Femur (tissue), 1 donor: ENCODE data around the gene HMCN2.
A peak's percentile ranks its signal among the peaks of the same experiment; 100 is the strongest.

ENCODE experiments used
- DNase-seq: peaks from one replicate; pipeline ENCODE4 v3.0.0-alpha.2; 2017

Gene HMCN2

DNA sequence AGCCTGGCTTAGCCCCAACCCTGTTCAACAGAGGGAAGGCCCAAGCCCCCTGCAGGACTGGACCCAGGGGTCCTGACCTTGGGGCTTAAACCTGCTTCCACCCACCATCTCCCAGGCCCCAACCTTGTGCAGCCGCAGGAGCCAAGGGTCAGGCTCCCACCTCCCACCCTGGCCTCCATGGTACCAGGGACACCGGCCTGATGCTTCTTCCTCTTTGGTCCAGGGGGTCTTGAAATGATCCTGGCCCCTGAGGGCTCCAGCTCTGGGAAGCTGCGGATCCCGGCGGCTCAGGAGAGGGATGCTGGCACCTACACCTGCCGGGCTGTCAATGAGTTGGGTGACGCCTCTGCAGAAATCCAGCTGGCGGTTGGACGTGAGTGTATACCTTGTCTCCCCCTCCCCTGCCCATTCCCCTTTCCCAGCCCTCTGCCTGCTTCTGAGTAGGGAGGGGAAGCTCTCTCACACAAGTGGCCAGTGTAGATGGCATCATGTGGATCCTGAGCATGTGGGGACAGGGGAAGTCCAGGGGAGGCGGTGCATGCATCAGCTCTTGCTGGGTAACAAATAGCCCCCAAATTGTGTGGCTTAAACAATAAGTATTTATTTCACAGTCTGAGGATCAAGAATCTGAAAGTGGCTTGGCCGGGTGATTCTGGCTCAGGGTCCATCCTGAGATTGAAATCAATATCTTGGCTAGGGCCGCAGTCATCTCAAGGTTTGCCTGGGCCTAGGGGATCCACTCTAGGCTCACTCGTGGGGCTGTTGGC, 44.3 kb downstream of the HMCN2 start:
- no peak for DNase-seq

DNA sequence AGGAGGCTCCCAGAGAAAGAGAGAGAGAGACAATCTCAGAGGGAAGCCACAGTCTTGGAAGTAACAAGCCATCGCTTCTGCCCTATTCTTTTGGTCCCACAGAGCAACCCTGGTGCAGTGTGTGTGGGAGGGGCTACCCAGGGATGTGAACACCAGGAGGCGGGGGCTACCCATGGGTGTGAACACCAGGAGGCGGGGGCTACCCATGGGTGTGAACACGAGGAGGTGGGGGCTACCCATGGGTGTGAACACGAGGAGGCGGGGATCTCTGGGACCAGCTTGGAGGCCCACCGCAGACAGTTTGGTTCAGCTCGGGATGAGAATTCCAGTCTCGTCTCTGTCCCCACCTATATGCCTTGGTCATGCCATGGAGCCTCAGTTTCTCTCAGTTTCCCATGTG, 44.9 kb downstream of the HMCN2 start:
- DNase-seq = no peak

DNA sequence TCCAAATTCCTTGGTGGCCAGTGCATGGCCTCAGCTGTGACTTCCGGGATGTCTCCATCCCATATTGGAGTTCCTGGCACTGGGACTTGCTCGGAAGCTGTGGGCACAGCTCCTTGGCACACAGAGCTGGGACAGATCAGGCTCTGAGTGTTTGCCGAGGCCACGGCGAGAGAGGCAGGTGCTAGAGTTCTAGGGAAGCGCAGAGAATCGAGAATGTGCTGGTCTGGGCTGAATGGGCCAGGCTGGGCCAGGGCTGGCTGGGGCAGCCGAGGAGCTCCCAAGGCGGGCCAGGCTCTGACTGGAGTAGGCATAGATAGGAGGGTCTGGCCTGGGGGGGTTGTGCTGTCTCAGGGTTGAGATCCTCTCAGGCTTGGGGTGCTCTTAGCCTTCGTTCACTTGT, 45.4 kb downstream of the HMCN2 start:
- no peak for DNase-seq

DNA sequence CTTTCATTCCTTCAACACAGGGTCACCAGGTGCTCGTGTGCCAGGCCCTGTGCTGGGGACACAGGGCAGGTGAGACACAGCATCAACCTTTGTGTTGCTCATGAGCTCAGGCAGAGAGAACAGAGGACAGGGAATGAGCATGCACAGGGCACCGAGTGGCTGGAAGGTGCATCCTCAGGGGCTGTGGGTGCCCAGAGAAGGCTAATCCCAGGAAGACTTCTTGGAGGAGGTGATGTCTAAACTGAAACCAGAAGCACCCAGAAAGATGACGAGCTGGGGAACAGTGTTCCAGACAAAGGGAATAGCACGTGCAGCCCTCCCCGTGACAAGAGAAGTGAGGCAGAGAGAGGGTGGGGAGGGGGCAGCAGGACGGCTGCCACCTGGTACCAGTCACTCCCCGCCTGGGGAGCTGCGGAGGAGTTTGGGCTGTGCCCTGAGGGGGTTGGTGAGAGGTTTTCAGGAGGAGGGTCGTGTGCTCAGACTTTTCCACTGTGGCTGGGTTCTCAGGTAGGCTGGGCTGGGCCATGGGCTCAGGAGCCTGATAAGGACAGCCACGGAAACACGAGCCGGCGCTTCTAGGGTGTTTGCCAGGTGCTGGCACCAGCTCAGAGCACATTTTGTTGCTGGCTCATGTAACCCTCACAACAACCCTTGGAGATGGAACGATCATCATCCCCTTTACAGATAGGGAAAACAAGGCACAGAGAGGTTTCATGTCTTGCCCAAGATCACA, 46.0 kb downstream of the HMCN2 start:
- DNase-seq = no peak

DNA sequence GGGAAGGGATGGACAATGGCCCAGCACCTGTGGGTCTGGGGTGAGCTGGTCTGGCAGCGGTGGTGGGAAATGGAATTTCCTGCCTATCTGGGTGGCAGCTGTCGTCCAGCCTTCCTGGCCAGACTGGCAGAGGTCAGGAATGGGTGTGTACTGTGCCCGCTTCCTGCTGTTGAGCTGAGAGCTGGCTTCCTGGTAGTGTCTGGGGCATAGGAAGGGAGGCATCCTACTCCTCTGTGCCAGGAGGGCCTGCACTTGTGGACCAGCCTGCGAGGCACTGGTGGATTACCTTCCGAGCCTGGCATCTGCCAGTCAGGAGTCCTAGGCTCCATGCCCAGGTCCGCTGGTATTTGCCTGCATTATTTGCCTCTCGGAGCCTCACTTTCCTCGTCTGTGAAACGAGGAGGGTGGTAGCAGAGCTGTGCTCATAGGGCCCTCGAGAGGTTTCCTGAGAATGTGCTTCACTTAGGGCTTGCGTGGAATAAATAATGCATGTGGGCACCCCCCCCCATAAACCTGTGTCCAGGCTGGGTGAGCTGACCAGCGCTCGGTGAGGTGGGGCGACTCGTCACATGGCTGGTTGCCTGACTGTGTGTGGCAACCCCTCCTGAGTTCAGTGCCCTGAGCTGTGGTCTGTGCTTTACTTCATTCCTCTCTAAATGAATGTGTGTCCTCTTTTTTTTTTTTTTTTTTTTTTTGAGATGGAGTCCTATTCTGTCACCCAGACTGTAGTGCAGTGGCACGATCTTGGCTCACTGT, 47.7 kb downstream of the HMCN2 start:
- DNase-seq = no peak

DNA sequence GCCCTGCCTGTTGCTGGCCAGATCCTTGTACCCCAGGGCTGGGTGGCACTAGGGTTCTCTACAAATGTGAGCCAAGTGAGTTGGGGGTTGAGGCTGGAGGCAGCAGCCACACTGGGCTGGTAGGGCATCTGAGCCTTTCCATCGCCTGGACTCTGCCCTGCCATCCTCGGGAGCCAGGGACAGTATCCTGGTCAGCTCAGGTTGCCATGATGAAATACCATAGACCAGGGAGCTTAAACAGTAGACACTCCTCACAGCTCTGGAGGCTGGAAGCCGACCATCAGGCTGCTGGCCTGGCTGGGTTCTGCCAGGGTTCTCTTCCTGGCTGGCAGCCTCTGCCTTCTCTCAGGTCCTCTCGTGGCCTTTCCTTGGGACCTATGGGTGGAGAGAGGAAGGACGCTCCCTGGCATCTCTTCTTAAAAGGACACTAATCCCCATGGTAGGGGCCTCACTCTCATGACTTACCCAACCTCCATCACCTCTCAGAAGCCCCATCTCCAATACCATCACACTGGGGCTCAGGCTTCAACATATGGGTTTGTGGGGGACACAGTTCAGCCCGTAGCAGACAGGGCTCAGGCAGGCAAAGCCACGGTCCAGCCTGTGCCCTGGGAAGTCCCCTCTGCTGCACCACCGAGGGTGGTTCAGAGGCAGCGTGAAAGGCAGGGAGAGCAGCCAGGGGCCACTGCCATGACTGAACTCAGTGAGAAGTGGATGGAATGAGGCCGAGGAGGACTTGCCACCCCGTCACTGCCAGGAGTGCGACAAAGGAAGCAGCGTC, 50.1 kb downstream of the HMCN2 start:
- DNase-seq = no peak

DNA sequence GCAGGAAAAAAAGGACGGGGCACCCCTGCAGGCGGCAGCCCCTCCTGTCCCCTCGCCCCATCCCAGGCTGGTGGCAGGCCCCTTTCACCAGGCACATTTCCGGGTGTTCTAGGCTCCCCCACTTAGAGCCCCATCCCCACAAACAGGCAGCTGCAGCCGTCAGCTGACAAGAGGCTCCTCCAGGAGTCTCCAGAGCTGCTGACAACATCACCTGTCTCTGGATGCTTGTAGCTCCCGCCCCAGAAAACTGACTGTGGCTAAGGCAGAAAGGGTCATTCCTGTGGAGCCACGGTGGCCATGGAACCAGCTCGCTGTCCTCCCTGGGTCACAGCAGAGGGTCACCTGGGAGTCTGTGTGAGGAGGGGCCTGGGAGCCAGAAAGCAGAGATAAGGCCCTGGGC, 50.9 kb downstream of the HMCN2 start:
- no peak for DNase-seq

DNA sequence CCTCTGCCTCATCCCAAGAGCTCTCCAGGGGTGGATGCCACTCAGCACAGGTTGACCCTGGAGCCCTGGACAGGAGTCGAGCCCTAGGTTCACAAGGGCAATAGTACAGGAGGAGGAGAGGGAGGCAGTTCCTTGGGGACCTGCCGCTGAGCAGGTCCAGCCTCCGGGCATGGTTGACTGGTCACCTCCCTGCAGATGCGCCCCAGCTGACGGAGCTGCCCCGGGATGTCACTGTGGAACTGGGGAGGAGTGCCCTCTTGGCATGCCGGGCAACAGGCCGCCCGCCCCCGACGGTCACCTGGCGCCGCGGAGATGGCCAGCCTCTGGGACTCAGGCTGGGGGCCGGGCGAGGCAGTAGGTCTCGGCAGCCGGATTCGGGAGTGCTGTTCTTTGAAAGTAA, 53.7 kb downstream of the HMCN2 start:
- no peak for DNase-seq

DNA sequence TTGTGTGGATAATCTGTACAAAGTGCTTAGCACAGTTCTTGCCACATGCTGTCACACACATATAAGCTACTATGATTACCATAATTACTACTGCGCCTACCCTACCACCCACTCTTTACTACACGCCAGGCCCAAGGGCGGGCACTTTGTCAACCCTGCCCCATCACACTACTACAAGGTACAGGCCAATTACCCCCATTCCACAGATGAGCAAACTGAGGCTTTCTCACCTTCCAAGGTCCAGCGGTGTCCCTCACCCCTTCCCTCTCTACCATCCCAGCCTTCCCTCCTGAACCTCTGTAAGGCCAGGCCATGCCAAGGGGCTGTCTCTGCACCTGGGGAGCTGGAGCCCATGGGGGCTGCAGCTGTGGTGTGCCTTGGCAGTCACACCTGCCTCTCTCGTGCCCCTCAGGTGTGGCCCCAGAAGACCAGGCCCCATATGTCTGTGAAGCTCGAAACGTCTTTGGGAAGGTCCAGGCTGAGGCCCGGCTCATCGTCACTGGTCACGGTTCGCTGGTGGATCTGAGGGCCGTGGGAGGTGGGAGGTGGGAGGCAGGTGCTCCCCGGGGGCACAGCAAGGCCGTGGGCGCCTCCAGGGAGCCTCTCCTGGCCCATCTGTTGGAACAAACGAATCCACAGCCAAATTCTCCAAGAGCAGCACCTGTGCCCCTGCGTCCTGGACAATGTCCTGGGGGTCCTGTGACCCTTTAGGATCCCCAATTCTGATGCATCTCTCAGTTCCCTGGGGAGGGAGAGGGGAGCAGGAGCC, 54.6 kb downstream of the HMCN2 start:
- DNase-seq = no peak

DNA sequence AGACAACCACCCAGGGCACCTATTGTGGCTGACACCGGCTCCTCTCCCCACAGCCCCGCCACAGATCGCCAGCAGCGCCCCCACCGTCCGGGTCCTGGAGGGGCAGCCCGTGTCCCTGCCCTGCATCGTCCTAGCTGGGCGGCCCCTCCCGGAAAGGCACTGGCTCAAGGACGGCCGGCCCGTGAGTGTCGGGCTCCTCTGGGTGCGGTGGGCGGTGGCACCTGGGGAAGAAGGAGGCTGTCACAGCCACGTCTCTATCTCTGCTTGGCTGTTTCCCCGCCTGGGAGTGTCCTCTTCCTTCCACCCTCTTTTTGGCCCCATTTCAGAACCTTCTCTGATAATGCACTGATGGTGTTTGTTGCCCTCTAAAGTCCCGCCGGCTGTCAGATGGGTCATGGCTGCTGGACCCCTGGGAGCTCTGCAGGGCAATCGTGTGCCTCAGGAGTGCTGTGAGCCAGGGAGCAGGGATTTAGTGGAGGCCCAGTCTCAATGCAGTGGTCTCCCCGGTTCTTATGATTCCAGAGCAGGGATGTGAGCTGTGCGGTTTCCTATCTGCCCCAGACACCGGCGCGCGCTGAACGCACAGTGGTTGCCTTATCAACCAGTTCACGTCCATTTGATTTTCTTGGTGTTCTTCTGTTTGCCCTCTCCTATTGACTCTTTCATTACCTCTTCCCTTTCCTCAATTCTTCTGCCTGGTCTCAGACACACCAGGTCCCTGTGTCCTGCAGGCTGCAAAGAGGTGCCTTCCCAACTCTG, 55.3 kb downstream of the HMCN2 start:
- no peak for DNase-seq

DNA sequence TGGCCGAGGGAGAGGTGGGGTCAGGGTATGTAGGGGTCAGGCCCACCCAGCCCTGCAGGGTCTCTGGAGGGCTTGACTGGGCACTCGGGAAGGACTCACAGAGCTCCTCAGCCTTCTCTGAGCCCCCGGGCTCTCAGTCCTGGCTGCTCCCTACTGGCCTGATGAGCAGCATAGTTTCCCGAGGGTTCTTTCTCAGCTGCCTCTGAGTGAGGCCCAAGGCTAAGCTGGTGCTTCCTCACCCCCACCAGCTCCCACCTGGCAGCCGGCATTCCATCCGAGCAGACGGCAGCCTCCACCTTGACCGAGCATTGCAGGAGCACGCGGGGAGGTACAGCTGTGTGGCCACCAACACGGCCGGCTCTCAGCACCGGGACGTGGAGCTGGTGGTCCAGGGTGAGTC, 56.0 kb downstream of the HMCN2 start:
- no peak for DNase-seq

DNA sequence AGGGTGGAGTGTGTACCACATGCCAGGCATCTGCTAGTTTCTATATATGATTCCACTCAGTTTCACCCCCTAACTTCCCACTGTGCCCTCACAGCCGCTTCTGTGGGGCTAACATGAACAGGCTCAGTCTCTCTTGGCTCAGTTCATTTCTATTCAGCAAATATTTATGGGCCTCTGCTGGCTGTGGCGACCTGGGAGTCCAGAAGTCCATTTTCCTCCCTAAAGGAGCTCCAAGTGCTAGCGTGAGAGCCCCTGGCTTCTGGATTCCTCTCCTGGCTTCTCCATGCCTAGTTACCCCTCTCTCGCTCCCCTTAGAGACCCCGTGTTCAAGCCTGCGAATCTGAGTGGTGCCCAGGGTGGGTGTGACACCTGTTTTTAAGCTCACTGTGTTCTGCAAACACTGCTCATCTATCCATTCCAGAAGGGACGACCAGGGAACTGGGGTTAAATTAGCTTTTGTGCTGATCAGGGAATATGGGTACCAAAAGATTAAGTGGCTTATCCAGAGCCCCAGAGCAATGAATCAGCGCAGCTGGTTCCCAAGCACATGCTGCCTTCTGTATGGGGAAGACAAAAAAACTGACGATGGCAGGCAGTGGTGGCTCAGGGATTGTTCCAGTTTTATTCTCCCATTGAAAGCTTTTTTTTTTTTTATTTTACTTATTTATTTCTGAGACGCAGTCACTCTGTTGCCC, 57.6 kb downstream of the HMCN2 start:
- no peak for DNase-seq

DNA sequence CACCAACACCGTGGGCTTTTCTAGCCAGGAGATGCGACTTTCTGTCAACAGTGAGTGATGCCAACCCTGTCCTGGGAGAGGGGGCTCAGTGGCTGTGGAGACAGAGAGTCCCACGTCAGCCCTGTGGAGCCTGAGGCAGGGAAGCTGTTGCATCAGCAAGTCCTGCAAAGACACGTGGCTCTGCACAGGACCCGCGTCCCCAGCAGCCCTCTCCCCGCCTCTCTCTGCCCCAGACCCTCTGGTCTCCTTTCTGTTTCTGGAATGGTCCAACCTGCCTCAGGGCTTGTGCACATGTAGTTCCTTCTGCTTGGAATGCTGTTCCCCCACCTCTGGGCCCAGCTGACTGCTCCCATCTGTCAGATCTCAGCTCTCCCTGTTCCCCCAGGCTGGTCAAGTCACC, 60.4 kb downstream of the HMCN2 start:
- DNase-seq = no peak

DNA sequence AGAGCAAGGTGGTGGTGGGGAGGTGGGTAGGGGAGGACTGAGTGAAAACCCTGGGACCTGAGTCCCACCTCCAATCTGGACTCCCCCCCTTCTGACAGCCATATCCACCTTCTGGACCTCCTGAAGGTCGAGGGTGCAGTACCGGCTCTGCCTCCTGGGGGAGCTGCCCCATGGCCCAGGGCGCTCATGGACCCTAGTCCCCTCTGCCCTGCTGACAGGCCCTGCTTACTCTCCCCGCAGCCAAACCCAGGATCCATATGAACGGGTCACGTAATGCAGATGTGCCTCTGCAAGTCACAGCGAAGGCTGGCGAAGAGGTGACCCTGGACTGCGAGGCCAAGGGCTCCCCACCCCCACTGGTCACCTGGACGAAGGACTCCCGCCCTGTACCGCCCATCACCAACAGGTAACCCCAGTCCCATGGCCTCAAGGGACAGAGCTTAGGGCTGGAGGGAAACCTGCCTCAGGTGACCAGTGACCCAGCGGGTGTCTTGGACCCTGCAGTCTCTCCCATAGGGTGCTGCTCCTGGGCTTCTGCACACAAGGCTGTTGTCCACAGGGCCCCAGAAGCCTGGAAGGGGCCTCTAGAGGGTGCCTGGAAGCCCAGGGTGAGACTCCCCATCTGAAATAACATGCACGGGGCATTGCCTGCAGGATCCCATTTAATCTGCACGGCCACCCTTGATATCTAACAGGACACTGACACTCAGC, 61.7 kb downstream of the HMCN2 start:
- DNase-seq = no peak

DNA sequence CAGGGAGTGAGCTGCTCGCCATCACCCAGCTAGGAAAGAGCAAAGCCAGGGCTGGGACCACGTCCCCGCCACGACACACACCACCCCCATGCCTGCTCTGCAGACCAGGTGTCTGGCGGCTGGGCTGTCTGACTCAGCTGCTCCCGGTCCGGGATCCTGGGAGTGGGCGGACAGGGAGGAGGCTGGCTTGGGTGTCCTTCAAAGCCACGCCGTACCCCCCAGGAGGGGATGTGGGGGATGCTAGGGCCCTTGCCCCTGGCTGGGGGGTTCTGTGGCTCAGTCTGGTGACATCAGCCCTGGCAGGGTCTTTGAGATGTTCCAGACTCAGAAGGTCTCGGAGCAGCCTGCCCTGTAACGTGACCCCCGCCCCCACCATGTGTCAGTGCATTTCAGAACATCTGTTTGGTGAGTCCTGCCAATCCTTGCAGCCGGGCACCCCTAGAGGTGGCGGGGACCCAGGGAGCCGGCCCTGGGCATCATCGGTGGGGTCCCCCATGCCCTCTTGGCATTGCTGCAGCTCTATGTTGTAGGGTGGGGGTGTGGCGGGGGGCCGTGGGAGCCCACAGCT, 62.3 kb downstream of the HMCN2 start:
- peak; percentile 58 for DNase-seq

DNA sequence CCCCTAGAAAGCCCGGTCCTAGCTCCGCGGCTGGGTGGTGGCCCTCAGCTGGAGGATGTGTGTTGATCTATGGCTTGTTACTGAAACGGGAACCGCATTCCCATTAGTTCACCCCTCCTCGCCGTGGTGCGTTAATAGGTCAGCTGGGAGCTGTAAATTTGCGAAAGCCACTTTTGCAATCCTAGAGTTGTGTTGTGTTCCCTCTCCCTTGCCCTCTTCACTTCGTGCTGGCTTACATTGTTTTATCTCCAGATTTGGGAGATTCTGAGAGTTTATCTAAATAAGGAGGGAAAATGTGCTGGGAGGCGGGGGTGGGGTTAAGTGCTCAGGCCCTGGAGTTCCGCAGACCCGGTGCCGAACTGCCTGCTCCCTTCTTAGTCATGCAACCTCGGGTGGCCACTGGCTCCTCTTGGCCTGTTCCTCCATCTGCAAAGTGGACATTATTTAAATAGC, 62.8 kb downstream of the HMCN2 start:
- no peak for DNase-seq

DNA sequence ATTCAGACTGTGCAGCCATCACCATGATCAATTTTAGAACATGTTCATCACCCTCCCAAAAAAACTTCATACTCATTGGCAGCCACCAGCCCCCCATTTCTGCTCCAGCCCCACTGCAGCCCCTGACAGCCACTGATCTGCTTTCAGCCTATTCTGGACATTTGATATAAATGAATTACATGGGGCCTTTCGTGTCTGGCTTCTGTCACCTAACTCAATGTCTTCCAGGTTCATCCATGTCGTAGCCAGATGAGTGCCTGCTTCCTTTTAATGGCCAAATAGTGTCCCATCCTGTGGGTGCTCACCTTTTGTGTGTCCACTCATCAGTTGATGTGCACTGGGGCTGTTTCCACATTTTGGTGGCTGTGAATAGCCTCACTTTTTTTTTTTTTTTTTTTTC, 63.5 kb downstream of the HMCN2 start:
- DNase-seq = no peak

DNA sequence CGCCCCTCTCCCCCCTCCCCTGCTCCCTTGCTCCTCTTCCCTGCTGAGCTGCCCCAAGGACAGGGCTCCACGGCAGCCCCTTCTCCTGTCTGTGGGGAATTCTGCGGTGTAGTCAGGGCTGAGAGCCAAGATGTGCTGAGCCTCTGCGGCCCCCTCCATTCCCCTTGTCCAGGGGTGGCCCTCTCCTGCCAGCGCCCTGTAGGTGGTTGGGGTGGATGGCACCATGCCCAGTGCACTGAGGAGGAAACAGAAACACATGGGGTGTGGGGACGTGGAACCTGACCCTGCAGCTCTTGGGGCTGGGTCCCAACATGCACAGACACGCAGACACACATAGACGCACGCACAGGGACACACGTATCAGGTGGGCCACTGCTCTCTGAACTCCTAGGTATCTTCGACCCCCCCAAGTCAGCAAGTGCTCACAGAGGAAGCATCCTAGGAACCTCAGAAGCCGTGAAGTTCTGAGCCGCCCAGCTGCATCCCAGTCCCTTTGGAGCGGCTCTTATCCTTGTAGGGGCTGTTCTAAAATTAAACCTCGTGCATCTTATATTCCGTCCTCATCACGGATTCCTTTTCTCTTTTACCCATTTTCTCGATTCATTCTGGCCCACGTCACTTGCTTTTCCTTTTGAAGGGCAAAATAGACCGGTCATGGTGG, 64.8 kb downstream of the HMCN2 start:
- no peak for DNase-seq

DNA sequence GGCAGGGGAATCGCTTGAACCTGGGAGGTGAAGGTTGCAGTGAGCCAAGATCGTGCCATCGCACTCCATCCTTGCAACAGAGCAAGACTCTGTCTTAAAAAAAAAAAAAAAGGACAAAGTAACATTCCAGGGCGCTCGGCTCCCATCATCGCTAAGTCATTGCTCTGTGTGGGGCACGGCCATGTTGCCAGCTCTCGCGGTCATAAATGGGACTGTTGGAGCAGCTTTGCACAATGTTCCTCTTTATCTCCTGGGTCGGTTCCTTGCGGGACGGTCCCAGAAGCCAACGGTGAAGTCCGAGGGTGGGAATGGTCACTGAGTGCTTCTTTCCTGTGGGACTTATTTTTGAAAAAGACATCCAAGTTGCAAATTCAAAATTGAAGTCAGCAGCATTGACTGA, 65.5 kb downstream of the HMCN2 start:
- no peak for DNase-seq
